Cardiac septum (tissue), 1 donor: ENCODE measurements around the gene OSM. TPM values are rescaled to one million over a fixed set of nuclear protein-coding genes. Genes with fewer than 3 reads are reported as not detected.

ENCODE experiments used
- DNase-seq: peaks from one replicate; pipeline ENCODE4 v3.0.0-alpha.2; 2020; ENCODE audit warnings: low spot score
- intact Hi-C: fragments of 100-400 bp; cut with DNase I; formaldehyde crosslinking; loops from one replicate; pipeline ENCODE4 v1.14.0; 2022
- total RNA-seq: library from RNA; stranded (reverse); fragmentation: NEBNext Ultra II Directional; extraction: Animal tissue kit (Norgen Biotek cat#: 25700); gene quantifications from one replicate; pipeline ENCODE4 v1.2.1, GENCODE V29; 2021
- donor health status: DM: no; HTN: no; CAD: no.

OSM gene
- total RNA-seq, 1 donor from 2014 or later = 0.32 TPM

DNA sequence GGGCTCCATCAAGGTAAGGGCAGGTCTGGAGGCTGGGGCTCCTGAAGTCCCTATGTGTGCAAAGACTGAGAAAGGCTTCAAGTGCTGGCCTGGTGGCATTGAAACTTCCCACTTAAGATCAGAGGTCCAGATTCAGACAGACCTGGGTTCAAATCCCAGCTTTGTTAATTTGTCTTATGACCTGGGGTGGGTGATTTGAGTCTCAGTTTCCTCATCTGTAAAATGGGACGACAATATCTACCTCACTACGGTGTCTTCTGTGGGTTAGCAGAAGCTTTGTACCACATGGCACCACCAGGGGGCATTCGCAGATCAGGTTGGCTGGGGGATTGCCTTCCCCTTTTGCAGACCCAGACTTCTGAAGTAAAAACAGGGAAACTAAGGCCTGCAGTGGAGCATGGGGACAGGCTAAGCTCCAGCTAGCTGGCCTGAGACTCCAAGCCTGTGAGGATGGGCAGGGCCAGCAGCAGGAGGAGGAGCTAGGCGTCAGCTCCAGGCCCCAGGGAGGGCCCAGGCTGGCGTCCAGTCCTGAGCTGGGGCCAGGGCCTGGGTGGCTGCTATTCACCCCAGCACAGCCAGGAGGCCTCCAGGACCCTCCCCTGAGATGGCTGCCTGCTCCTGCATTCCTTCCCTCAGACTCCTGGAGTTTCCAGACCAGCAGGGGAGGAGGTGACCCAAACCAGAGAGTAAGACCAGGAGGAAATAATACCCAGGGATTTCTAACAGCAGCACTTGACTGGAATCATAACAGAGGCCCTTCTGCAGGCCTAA, 21.2 kb upstream of the OSM start:
- DNase-seq = peak; percentile 91
- intact Hi-C loops = loop anchor here (1.0 to 2.0 kb wide), 2 partner anchors 39 to 98 kb away; partner anchors contain the start of gene TBC1D10A

DNA sequence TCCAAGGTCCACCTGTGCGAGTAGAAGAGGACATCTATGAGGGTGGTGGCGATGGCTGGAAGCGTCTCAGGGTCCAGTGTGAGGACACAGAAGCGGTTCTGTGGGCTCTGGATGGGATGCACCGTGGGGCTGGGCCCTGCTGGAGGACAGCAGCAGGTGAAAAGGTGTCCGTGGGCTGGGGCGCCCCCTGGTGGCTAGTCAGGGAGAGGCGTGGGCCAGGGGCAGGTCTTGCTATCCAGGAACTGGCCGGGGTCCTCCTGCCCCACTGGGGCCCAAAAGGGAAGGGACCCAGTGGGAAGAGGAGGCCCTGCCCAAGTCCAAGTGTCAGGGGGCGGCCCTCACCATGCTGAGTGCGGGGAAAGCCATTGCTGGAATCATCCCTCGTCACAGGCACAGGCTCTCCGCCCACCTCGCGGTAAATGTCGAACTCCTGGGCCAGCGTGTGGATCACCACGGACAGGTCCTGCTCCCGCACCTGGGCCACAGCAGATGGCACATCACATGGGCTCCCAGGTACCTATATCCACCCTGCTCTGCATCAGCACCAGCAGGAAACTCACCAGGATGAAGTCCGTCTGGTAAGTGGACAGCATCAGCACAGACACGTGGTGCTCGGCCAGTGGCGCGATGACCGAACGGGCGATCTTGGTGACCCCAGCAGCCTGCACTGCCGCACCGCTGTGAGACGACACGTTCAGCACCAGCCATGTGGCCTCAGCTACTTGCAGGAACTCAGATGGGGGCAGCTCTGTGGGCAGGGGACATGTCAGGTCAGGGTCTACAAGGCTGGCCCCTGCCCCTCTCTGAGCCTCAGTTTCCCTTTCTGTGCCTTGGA, 20.4 kb upstream of the OSM start:
- peak; percentile 94 for DNase-seq
- intact Hi-C loops = no loop called here

DNA sequence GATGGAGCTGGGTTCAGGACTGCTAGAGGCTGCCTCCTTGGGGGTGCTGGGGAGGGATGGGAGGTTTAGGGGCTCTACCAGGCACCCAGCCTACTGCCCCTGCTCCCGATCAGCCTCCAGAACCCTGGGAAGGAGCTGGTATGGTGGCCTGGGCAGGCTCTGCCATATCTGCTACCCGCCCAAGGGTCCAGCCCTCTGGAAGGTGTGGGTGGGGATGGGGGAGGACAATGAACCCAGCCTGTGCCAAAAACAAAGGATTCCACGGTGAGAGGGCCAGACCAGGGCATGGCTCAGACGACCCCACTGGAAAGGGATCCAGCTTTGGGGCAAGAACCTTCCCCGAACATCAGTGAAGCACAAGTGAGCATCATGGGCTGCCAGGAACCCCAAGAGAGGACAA, 19.7 kb upstream of the OSM start:
- intact Hi-C loops = no loop called here
- no peak for DNase-seq

DNA sequence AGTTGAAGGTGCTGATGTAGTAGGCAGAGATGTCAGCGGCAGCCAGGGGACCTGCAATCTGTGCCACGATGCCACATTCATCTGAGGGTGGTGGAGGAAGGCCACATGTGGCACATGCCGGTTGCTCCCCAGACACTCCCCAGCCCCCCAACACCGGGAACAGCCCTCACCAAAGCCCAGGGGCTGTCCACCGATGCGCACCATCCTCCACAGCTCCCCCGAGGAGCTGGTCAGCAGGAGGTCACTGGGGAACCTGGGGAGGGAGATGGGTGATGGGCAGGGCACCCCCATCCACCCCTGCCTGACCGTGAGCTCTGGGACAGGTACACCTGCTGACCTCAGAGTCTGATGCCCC, 19.2 kb upstream of the OSM start:
- intact Hi-C loops = no loop called here
- no peak for DNase-seq

DNA sequence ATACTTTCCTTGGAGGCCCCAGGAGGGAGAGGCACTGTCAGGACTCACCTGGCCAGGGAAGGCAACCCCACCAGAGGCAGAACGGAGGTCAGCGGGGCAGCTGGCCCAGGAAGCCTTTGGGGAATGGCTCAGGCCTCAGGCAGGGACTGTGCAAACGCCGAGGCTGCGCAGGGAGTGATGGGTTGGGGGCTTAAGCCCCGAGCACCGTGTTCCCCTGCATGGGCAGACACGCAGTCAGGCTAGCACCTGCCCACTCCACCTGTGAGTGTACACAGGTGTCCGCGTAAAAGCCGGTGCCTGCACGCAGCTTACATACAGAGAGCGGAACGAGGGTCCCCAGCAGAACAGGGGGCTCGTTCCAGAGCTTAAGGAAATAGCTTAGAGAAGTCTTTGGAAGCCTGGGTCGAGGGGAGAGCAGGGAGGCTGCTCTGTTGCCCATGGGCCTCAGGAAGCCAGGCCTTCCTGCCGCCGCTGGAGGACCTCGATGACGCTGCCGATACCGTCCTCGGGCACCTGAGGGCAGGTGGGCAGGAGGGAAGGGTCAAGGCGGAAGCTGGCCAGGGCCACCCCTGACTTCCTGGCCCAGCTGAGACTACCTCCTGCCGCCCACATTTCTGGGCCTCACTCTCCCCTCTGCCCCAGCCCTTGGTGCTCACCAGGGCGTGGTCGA, 18.7 kb upstream of the OSM start:
- intact Hi-C loops = no loop called here
- no peak for DNase-seq

DNA sequence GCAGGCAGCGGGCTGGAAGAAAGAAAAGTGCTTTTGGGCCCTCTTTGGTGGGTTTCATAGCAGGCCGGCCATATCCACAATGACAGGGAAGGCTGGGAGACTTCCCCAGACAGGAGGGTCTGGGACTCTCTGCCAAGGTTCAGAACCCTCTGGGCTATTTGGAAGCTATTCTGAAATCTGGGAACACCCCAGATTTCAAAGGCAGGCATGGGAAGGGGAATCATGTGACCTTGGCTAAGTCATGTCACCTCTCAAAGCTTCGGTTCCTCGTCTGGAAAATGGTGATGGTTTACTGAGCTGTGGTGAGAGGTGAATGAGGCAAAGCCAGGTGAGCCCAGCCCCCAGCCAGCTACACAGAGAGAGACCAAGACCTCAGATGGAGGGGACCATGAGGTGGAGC, 18.0 kb upstream of the OSM start:
- DNase-seq = no peak
- intact Hi-C loops = no loop called here

DNA sequence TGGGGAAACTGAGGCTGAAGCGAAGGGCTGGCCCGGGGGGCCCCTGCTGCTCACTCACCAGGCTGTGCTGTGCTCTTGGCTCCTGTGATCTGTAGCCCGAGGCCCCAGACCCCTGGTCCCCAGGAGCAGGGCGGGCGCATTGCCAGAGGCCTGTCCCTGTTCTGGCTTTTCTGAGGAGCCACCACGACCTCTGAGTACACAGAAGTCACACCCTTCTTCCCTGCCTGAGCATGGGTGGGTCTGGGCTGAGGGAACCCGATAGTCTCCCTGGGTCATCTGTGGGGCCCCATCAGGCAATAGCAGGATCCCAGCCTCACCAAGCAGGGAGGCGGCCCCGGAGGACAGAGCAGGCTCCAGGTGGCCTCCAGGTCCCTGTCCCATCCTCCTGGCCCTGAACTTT, 17.5 kb upstream of the OSM start:
- DNase-seq = no peak
- intact Hi-C loops = no loop called here

DNA sequence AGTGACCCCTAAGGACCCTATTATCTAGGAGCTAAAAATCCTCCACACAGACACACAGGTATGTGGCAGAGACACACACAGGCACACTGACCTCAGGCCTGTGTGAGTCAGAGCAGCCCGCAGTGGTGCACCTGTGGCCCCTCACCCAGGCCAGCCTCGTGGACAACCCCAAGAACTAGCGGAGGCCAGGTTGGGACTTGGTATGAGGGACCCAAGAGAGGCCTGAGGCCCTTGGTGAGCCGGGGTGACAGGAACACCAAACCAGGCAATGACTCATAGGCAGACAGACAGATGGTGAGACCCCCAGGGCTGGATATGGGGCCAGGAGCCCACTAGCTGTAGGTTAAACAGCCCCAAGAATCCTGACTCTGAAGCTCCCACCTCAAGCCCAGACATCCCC, 16.7 kb upstream of the OSM start:
- intact Hi-C loops = no loop called here
- DNase-seq = no peak

DNA sequence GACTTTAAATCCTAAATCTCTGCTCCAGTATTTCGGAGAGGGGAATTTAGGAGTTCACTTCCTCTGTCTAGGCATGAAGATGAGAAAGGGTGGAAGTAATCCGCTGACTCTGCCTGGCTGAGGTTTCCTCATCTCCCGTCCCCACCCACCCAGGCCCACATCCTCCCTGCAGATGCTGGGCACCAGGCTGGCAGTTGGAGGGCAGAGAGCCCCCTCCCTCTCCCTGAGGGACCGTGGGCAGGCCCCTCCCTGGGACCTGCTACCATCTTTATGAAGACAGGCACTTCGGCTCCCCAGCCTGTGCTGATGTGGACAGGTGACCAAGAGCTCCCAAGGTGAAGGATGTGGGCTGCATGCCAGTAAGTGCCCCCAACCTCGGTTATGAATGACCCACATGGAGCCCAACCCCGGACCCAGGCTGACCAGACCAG, 16.0 kb upstream of the OSM start:
- DNase-seq = no peak
- intact Hi-C loops = no loop called here

DNA sequence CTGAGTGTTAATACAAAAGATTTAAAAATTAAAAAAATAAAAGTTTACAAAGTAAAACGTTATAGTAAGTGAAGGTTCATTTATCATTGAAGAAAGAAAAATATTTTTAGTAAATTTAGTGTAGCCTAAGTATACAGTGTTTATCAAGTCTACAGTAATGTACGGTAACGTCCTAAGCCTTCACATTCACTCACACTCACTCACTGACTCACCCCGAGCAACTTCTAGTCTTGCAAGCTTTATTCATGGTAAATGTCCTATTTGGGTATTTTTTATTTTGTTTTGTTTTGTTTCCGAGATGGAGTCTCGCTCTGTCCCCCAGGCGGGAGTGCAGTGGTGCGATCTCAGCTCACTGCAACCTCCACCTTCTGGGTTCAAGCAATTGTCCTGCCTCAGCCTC, 13.9 kb upstream of the OSM start:
- intact Hi-C loops = no loop called here
- no peak for DNase-seq

DNA sequence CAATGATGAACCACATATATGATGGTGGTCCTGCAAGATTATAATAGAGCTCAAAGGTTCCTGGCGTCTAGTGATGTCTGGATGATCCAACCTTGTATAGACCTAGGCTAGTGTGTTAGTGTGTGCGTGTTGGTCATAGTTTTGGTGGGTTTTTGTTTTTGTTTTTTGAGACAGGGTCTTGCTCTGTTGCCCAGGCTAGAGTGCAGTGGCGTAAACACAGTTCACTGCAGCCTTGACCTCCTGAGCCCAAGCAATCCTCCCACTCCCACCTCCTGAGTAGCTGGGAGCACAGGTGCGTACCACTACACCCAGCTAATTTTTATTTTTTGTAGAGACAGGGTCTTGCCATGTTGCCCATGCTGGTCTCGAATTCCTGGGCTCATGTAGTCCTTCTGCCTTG, 13.3 kb upstream of the OSM start:
- no peak for DNase-seq
- intact Hi-C loops = no loop called here

DNA sequence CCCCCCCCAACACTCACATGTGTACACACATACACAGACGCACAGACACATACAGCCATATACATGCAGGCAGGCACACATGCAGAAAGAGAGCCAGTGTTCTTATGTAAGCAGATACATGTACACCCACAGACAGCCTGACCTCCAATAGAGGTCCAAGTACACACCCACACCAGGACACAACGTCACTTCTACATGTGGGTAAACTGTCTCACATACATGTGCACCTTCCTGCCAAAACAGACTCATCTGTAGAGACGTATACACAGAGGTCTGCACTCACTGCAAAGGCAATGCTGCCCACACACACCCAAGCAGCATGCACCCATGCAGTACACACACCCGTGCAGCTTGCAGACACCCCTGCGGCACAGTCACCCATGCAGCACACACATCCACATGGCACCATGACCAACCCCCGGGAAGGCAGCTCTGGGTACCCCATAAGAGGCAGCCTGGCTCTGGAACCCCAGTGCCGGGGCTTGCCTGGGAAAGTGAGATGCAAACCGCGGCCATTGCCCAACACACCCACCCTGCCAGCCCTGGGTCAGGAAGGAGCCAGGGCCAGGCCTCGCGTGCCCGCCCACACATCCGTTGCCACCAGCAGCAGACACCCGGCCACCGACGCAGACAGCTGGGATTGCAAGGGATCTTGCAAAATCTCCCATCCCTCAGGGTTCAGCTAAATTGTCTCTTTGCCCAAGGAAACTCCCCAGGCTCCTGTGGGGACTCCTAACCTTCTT, 12.6 kb upstream of the OSM start:
- DNase-seq = no peak
- intact Hi-C loops = no loop called here

DNA sequence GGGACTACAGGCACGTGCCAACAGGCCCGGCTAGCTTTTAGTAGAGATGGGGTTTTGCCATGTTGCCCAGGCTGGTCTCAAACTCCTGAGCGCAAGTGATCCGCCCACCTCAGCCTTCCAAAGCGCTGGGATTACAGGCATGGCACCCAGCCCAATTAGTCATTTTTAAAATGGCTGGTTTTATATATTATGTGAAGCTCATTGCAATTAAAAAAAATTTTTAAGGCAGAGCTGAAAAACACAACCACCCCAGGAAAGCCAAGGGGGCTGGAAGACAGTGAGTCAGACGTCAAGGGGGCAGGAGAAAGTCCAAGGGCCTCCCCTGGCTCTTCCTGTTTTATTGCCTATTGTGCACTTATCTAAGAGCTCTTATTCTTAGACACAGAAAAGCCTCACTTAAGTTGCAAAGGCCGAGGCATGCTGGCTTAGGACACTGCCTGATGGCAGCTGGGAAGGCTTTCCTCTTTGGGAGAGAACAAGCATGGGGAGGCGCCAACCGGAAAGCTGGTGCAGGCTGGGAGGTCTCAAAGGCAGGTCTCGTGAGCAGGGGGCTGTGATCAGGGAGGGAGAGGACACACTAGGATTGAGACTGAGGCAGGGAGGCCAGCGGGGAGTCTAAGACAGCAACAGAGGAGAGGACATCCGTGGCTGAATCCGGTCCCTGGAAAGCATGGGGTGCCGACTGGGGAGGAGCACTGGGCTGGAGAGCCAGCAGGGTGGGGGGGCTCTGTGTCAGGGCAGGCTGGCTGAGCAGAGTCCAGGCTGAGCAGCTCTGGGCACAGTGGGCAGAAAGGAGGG, 11.1 kb upstream of the OSM start:
- intact Hi-C loops = no loop called here
- DNase-seq = no peak

DNA sequence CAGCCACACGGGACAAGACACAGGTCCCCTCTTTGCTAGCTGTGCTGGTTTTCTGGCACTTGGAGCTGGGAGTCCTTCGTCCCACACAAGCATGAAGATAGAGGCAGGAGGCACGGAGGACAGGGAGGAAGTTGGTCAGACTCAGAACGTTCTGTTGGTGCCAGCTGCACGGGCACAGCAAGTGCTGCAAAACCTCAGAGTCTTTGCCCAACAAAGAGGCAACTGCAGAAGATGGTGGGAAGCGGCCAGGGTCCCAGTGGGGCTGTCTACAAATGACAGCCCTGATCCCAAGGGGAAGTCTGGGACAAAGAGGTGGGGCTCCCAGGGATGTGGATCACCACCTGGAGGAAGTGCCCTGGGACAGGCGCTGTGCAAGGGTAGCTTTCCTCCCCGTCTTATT, 9.4 kb upstream of the OSM start:
- intact Hi-C loops = no loop called here

DNA sequence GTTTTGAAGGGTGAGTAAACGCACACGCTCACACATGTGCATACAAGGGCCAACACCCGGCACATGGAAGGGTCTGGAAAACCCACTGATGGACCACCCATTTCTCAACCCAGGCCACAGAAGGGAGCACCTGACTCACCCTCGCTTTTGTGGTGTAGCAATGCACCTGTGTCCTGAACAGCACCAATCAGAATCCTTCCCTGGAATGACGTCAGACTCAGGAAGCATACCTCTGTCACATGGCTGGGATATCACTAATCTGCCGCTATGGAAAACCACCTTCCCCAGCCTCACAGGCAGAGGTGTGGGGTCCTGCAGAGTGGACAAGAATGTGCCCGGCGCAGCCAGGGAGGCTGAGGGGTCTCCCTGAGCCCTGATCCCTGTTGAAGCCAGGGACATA, 9.0 kb upstream of the OSM start:
- intact Hi-C loops = no loop called here

More for the DNA sequence above, 9.4 kb upstream of the OSM start:
- DNase-seq = no peak

DNA sequence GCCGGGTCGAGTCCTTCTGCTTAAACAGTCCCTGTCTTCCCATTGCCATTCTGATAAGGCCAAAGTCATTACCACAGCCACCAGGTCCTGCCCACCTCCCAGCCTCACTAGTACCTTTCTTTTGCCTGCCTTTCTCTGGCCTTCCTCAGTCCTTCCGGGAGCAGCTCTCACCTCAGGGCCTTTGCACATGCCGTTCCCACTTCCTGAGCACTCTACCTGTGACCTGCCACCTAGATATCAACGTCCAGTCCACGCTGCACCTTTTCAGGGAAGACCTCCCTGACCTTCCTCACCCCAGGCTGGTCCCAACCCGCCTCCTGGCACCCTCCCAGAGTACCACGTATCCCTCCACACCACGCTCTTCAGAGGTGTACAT, 7.8 kb upstream of the OSM start:
- intact Hi-C loops = no loop called here
- no peak for DNase-seq

More for the DNA sequence above, 9.0 kb upstream of the OSM start:
- DNase-seq = no peak

DNA sequence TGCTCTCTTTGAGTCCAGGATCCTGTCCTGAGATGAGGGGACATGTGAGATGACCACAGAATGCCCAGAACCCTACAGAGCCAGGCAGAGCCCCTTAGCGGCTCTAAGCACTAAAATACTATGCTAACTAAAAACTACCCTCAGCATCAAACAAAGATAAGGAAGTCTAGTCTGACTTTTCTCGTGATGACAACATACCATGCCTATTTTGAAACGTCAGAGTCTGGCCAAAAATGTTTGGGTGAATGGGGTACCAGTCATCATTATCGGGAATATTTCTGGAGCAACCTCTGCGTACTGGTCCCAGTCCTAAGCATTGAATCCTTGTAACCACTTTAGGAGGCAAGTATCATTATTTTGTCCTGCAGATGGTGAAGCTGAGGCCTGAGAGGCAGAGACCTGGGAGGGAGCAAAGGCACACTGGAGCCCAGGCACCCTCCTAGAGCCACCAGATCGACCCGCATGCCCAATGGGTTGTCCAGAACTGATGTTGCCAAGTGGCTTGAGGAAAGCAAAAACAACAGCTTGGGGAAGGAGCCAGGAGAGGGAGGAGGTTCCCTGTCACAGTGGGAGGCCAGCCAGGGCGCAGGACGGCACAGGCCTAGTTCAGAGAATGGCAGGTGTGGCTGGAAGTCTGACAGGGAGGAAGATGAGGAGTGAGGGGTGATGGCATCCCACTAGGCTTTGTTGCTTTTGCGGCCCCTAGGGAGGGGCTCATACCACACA, 7.2 kb upstream of the OSM start:
- DNase-seq = no peak
- intact Hi-C loops = no loop called here

DNA sequence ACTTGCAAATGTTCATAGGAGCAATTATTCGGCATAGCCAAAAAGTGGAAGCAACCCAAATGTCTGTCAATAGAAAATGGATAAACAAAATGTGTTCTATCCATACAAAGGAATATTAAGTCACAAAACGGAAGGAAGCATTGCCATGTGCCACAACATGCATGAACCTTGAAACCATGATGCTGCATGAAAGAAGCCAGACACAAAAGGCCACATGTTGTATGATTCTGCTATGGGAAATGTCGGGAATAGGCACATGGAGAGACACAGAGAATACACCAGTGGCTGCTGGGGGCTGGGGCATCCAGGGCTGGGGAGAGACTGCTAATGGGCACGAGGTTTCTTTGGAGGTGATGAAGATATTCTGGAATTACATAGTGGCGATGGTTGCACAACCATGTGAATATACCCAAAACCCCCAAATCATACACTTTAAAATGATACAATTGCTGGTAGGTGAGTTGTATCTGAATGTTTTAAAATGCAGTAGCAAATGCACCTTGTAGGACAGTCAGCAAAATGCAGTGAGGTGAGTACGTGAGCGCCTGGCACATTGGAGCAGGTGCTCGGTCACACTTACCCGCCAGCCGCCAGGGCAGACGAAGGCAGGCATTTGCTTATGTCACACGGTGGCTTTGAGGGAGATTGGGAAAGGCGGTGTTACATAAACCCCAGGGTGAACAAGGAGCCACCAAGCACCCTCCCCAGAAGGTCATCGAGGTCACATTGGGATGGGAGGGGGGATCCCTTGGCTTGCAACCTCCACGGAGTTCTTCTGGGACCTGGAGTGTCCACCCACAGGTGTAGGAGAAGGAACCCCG, 6.3 kb upstream of the OSM start:
- DNase-seq = no peak
- intact Hi-C loops = no loop called here
